DND-41 (cell line): ENCODE measurements around the gene CCDC88A.

Source experiments
- EZH2 ChIP-seq: IDR thresholded peaks from 3 replicates; pipeline ENCODE4 v1.6.1; 2012; ENCODE audit warnings: borderline replicate concordance, low read depth, mild to moderate bottlenecking, moderate library complexity, low read length, inconsistent platforms; ENCODE audit not compliant: severe bottlenecking
- TF ChIP-seq, protein P1 (sequence below): IDR thresholded peaks from 2 replicates; pipeline ENCODE4 v1.5.1; 2012; ENCODE audit warnings: borderline replicate concordance, low read length, moderate library complexity, mild to moderate bottlenecking; ENCODE audit not compliant: poor library complexity, severe bottlenecking; ENCODE audit errors: extremely low read depth

DNA sequence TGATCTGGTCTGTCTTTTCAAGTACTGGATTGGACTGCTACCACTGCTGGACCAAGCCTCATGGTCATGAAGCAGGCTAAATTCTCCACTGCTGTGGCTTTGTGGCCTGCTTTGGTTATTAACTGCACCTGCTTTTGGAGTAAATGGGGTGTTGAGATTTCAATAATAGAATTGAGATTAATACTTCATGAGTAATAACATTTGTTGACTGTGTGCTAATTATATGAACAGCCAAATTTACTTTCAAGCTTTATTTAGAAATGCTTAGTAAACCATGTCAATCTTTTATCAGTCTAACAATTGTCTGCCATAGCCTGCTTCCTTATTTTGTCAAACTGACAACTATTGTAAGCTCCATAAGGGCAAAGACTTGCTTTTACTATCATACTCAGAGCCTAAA, 123.3 kb downstream of the CCDC88A start:
- TF ChIP-seq, protein P1, sequence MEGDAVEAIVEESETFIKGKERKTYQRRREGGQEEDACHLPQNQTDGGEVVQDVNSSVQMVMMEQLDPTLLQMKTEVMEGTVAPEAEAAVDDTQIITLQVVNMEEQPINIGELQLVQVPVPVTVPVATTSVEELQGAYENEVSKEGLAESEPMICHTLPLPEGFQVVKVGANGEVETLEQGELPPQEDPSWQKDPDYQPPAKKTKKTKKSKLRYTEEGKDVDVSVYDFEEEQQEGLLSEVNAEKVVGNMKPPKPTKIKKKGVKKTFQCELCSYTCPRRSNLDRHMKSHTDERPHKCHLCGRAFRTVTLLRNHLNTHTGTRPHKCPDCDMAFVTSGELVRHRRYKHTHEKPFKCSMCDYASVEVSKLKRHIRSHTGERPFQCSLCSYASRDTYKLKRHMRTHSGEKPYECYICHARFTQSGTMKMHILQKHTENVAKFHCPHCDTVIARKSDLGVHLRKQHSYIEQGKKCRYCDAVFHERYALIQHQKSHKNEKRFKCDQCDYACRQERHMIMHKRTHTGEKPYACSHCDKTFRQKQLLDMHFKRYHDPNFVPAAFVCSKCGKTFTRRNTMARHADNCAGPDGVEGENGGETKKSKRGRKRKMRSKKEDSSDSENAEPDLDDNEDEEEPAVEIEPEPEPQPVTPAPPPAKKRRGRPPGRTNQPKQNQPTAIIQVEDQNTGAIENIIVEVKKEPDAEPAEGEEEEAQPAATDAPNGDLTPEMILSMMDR, result no peak
- no peak for TF ChIP-seq EZH2
